D341Med (cell line): ENCODE measurements around the gene AHRR.

Source experiments
- DNase-seq: peaks from one replicate; pipeline ENCODE4 v3.0.0; 2012; ENCODE audit warnings: low spot score

The AHRR gene

DNA sequence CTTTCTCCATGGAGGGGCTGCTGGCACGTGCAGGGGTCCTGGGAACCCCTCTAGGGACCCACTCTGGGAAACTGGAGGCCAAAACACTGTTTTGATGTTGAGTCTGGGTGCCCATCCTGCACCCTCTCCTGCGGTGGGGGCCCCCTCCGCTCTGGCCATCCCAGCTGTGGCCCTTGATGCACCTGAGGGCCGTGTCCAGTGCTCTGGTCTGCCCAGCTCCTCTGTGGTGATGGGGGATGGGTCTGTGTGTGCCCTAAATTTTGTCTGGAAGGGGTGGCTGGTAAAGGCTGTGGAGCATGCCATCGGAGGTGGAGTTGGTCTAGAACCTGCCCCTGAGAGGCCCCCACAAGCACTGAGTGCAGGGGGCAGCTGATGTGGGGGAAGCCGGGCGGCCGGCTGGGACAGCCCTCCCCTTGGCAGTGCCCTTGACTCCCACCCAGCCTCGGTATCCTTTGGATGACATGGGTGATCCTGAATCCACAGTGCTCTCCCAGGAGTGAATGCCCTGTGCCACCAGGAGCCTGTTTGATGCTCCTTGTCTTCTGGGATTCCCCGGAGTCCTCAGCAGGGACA, 26.3 kb downstream of the AHRR start:
- peak; percentile 16 for DNase-seq

DNA sequence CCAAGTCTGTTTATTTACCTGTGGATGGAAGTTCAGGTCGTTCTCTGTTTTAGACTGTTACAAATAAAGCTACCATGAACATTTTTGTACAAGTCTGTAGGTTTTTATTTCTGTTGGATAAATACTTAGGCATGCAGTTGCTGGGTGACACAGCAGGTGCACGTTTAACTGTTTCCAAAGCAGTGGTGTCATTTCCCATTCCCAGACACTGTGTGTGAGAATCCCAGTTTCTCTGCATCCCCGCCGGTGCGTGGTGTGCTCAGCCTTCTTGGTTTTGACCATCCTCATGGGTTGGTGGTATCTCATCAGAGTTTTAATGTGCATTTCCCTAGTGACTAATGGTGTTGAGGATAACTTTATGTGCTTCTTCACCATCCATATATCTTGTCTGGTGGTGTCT, 27.2 kb downstream of the AHRR start:
- DNase-seq = peak; percentile 21

DNA sequence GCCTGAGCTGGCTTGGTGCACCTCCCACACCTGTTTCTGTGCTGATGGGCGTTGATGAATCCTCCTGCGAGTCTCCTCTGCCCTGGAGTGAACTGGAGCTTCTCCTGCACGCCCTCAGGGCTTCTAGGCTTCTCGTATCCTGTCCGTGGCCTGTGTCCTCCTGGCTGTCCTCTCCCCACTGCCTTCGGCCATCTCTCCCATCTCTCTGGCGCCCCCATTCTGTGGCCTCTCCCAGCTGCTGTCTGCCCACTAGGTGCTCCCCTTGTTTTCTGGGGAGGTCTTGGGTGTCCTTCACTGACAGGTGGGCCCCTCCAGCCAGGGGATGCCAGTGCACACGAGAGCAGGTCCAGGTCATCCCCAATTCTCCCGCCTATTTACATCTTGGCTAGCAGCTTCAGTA, 28.8 kb downstream of the AHRR start:
- peak; percentile 13 for DNase-seq

DNA sequence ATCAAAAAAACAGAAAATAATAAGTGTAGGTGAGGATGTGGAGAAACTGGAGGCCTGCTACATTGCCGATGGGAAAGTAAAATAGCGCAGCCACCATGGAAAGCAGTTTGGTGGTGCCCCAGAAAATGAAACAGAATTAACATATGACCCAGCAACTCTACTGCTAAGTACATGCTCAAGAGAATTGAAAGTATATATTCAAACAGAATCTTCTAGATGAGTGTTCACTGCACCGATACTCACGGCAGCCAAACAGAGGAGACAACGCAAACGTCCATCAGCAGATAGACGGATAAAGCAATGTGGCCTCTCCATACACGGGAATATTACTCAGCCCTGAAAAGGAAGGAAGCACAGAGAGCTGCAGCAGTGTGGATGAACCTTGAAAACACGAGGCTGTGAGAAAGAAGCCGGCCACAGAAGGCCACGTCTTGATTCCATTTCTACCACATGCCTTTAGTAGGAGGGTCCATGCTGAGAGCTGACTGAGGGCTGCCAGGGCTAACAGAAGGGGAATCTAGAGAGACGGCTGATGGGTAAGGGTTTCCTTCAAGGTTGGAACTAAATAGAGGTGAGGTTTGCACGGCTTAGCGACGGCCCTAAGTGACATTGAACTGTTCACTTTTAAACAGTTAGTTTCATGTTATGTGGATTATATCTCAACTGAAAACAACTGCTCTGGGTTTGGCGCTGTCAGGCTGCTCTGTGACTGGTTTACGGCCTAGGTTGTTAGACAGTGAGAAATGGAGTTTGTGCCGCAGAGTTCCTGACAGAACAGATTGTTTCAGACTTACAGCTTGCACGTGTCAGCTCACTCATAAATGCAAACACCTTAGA, 29.8 kb downstream of the AHRR start:
- no peak for DNase-seq

DNA sequence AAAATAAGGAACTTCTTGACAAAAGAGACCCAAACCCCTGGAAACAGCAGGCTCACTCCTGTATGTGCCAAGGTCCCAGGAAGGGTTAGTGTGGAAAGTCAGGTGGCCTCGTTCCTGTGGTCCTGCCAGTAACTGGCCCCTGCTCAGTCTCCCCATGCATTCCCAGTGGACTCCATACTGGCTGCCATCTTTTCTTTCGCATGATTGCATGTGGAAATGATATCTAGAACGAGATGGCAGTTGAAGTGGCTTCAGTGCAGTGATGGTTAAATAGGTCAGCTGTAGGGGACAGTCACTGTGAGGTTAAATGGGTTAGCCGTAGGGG, 30.4 kb downstream of the AHRR start:
- DNase-seq = peak; percentile 17

DNA sequence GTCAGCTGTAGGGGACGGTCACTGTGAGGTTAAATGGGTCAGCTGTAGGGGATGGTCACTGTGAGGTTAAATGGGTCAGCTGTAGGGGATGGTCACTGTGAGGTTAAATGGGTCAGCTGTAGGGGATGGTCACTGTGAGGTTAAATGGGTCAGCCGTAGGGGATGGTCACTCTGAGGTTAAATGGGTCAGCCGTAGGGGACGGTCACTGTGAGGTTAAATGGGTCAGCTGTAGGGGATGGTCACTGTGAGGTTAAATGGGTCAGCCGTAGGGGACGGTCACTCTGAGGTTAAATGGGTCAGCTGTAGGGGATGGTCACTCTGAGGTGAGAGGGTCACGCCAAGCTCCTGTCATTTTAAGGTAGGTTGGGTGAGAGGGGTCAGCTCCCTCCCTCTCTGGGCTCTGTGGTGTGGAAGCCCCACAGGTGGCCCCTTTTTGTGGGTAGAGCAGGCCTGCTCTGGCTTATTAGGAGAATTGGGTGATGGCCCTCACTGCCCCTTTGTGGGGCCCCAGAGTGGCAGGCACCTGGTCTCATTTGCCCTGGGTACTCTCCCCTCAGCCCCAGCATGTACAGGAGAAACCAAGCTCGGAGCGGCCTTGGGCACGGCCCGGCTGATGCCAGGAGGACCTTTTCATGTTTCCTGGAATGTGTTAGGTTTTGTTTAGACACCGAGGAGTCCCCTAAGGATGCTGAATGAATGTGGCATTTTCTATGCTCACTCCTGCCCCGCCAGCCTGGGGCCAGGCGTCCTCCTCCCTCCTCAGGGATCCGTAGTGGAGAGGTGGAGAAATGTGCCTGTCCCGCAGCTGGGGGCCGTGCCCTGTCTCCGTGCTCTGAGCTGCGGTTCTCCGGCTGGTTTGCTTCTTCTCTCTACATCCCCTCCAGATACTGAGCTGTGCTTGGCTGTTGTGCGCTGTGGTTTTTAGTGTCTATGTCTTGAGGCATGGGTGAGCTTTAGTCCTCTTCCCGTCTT, 31.4 kb downstream of the AHRR start:
- DNase-seq = peak; percentile 42

DNA sequence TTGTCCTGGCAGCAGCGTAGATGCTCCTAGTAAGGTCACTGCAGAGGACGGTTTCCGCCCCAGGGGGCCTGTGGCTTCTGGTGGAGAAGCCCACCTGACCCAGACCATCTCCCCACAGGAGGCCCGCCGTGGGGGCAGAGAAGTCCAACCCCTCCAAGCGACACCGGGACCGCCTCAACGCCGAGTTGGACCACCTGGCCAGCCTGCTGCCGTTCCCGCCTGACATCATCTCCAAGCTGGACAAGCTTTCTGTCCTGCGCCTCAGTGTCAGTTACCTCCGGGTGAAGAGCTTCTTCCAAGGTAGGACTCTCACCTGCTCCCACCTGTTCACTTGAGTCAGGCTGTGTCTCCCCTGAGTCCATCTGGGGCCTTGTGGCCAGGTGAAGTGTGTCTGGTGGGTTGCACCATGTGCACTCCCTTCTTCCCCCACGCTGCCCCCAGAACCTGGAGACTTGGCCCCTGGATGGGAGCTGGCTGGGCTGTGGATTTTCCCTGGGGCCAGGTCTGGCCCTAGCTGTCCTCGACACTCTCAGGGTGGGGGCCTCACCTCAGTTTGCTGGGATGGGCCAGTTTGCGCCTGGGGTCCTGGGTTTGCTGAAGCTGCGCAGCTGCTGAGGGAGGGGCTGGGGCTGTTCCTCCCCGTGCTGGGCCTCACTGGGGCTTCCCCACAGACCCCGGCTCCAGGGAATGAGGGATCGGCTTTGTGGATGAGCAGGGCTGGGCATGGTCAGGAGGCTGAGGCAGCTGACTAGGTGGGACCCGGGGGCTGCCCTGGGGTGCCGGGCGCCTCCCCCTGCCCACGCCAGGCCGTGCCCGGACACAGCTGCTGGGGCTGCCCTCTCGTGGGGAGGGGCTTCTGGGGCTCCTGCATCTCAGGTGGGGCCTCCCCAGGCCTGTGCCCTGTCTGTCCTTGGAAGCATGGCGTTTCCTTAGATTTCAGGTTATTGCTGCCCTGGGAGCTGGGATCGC, 32.4 kb downstream of the AHRR start:
- DNase-seq = peak; percentile 26

DNA sequence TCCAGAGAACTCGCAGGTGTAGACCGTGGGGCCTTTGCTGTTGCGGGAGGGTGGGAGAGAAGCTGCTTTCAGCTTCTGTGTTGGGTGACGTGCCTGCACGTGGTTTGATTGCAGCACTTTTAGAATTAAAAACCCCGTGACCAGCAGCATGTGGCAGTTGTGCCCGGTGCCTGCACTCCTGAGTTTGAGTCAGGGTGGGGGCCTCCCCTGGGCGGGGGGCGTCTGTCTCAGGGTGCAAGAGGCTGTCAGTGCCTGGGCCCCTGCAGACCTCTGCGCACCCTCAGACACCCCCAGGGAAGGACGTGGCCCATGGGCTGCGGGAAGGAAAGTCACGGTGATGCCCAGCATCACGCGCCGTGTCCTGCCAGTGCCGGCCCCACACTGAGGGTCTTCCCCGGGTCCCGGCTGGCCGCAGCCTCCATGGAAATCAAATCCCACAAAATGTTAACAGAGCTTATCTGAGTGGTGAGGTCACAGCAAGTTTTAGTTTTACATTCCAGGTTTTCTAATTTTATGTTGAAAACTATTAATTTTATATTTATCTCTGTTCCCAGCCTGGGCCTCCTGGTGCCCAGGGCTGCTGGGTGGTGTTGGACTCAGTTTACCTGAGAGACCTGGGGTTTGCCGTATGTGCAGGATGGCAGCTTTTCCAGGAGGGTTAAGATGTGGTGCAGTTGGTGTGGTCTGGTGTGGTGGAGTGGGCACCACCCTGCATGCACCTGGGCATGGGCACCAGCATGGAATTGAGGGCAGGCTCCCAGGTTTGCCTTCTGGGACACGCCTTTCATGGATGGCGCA, 33.3 kb downstream of the AHRR start:
- peak; percentile 20 for DNase-seq

DNA sequence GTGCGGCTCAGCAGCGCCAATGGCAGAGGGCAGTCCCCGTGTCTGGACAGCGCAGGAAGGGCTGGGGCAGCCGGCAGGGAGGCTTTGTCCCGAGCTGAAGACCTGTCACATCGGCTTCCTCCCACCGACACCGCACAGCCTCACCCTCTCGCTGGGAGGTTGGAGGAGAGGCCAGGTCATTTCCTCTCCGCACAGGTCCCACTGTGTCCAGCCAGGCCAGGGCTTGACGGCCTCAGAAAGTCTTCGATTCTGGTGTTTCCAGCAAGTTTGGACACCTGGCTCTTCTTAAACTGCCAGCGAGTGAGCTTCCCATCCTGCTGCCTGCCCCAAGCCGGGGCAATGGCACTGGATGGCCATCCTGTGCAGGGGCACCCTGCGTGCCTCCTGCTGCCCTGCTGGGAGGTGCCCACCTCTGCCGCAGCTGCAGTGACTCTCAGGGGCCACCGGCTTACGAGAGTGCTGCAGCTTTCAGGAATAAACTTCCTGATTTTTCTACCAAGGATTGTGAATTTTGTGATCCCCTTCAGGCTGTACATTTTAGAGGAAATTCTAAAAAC, 33.9 kb downstream of the AHRR start:
- DNase-seq = peak; percentile 25

DNA sequence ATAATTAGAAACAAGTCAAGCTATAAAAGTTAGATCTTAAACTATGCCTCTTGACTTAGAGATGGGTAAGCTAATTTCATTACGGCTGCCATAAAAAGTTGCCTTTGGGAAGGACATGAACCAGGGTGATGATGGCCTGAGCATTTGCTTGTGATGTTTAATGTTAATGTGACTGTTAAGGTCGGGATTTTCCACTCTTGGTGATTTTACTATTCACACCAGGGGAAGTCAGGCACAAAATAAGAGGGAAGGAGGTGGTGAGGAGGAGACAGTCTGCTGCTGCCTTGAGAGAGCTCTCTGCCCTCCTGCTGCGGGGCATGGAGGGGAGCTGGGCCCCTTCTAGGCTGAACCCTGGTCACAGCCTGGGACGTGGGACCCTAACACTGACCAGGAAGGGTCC, 34.4 kb downstream of the AHRR start:
- DNase-seq = no peak

DNA sequence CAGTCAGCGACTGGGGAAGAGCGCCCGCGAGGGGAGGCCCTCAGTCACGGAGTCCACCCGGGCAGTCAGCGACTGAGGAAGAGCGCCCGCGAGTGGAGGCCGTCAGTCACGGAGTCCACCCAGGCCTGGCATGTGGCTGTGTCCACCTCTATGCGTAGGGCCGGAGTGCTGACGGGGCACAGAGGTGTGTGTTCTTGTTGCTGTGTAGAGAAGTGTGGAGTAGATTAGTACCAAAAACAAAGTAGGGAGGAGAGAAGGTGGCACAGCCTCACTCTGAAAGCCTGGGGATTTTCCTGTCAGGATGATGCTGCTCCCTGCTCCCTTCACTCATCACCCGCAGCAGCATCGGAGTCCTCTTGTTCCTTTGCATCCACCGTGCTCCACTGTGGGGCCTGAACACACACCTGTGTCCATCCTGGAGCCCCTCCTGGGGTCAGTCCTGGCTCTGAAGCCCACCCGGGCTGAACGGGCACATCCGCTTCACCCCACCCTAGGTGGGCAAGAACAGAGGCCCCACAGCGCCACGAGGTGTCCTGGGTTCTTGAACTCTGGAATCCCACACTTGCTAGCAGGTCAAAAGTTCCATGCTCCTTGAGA, 37.9 kb downstream of the AHRR start:
- DNase-seq = no peak

DNA sequence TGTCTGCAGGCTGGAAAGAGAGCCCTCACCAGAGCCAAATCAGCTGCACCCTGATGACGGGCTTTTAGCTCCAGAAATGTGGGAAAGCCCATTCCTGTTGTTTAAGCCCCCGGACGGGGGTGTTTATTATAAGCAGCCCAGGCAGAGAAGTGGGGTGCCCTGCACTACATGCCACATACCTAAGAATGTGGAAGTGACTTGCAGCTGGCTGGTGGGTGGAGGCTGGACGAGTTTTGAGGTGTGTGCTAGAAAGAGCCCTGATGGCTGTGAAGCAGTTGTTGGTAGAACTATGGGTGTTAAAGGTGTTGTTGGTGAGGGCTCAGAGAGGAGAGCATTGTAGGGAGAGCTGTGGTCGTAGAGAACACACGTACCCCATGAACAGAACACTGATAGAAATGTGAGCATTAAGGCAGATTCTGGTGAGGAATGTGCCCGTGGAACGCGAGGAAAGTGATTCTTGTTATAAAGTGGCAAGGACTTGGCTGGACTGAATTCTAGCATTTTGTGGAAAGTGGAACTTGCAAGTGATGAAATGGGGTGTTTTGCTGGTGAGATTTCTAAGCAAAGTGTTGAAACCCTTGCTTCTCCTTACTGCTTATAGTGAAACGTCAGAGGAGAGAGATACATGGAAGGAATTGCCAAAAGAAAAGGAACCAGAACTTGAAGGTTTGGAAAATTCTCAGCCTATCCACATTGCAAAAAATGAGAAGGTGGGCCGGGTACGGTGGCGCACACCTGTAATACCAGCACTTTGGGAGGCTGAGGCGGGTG, 38.9 kb downstream of the AHRR start:
- DNase-seq = no peak

DNA sequence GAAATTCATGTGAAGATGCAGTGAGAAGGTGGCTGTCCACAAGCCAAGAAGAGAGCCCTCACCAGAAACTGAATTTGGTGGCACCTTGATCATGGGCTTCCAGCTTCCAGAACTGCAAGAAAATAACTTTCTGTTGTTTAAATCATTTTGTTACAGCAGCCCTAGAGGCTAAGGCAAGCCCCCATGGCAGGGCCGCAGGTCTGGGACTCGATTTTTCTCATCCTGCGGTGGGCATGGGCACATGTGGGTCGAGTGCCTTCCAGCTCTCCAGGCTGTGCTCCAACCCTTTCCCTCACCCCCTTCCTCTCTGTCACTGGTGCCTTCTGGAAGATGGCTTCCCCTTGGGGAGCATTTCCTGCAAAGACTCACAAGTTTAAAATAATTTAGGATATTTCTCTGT, 40.7 kb downstream of the AHRR start:
- no peak for DNase-seq

DNA sequence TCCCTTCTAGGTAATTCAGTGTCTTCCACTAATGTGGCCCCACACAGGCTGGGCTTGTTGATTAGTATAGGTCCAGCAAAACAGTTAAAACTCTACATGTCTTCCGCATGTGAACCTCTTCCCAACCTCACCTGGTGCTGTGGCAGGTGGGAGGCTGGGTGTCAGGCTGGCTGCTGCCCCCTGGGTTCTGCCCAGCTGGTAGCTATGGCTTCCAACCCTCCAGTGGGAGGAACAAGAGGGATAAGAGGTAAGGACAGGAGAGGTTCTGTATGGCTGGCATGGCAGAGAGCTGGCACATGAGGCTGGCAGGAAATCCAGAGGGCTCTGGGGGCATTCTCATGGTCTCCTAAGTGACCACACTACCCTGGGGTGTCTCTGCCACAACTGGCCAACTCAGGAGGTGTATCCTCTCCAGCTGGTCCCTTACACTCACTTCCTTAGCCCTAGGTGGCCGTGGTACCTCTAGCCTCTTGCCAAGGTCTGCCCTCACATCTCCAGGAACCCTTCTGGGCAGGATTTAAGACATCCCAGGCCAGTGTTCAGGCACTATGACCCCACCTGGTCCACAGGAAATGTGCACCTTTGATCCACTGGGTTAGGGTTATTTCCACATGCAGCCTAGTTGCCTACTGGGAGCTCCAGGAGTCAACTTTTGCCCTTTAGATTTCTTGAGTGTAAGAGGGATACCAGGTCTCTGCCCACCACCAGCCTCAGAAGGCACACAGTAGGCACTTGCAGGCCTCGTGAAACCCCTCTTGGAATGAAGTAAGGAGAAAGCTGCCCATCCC, 41.7 kb downstream of the AHRR start:
- DNase-seq = no peak

DNA sequence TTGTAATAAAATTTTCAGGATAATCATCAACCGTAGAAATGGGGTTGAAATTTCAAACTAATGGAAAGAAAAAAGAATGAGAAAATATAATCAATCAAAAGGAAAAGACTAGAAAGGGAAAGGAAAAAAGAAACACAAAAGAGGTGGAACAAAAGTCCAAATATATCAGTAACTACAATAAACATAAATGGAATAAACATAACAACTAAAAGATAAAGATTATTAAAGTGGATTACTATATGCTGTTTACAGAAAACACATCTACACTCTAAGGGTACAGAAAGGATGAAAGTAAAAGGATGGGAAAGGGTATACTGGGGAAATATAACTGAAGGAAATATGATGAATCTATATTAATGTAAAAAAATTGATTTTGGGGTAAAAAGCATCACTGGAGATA, 43.0 kb downstream of the AHRR start:
- DNase-seq = no peak

DNA sequence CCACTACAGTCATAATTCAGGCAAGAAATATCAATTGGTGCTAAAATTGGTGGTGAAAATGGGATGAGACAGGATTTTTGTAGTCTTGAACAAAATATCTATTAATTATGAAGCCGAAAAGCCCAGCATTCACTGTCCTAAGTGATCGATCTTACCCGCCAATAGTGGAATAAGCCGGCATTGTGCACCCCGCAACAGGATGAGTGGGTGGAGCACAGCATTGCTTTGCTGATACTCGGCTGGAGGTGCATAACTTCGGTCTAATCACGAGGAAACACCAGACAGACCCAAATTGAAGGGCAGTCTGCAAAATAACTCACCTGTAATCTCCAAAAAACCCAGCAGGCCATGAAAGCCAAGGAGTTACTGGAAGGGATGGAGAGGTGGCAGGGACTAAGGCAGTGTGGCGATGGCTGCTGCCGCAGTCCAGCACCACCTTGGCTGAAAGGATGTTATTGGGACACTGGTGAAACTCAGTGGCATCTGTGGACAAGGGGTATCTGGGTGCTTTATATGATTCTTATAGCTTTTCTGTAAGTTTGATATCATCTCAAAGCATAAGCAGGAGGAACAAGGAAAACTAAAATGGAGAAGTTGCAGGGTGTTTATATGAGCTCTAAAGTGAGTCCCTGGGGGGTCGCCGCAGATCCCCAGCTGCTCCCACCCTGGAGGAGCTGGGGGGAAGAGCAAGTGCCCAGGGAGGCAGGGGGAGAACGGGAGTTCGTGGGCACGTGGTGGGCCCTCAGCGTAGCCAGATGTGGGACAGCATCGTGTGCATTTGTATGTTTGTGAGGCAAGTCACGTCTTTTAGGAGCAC, 45.2 kb downstream of the AHRR start:
- DNase-seq = peak; percentile 14

DNA sequence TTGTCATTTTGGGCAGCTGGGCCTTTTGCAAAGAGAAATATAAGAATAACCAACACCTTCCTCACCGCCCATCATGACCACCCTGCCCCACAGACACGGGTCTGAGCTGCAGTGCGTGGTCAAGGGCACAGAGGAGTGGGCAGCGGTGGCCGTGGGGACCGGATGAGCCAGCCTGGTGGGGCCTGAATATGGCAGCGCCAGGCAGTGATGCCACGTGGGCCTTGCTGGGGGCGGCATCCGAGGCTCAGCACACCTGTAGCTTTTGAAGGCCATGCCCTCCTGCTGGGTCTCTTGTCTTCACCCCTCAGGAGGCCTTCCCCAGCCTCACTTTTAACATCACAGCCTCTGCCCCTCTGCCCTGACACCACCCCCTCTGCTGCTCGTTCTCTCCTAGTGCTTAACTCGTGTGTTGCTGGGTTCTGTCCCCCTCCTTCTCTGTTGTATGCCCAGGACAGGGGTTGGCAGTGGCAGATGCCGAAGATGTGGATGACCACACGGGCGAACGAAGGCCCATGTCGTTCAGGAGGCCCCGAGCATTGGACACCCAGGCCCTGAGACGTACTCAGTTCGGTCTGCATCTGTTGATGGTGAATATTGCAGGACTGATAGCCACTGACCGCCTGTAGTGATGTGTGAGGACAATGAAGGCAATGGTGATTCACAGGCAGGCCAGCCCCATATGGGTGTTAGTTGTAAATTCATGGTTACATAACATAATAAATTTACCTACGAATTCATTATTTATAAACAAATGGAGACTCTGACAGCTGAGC, 46.0 kb downstream of the AHRR start:
- DNase-seq = peak; percentile 7
